H9 (cell line): ENCODE results near the gene CR1. TPM values are rescaled to one million over a fixed set of nuclear protein-coding genes. Genes with fewer than 3 reads are reported as not detected.
A peak's percentile ranks its signal among the peaks of the same experiment; 100 is the strongest.

Experiments used
- DNase-seq: peaks from one replicate; pipeline ENCODE4 v3.0.0-alpha.2; 2017
- H2AFZ ChIP-seq: one replicate; pipeline ENCODE4 v1.6.1; 2013; ENCODE audit warnings: mild to moderate bottlenecking, low read length, control low read depth, moderate library complexity
- H2AK5ac ChIP-seq: 2 replicates; pipeline ENCODE4 v1.6.1; 2013; ENCODE audit warnings: low read length, control low read depth, mixed read lengths; ENCODE audit not compliant: insufficient read length
- H2BK120ac ChIP-seq: one replicate; pipeline ENCODE4 v1.6.1; 2013; ENCODE audit warnings: low read depth, mild to moderate bottlenecking, low read length, control low read depth, inconsistent platforms; ENCODE audit not compliant: poor library complexity, severe bottlenecking
- H2BK12ac ChIP-seq: 2 replicates; pipeline ENCODE4 v1.6.1; 2013; ENCODE audit warnings: low read length, control low read depth, mixed read lengths, low read depth; ENCODE audit not compliant: insufficient read length
- H2BK15ac ChIP-seq: 2 replicates; pipeline ENCODE4 v1.6.1; 2013; ENCODE audit warnings: low read depth, low read length, control low read depth
- H2BK20ac ChIP-seq: one replicate; pipeline ENCODE4 v1.6.1; 2013; ENCODE audit warnings: low read depth, mild to moderate bottlenecking, low read length, control low read depth, inconsistent platforms; ENCODE audit not compliant: poor library complexity, severe bottlenecking
- H2BK5ac ChIP-seq: 2 replicates; pipeline ENCODE4 v1.6.1; 2013; ENCODE audit warnings: low read length, control low read depth, mixed read lengths; ENCODE audit not compliant: insufficient read length
- H3K14ac ChIP-seq: 2 replicates; pipeline ENCODE4 v1.6.1; 2013; ENCODE audit warnings: low read length, control low read depth; ENCODE audit not compliant: insufficient read depth
- H3K18ac ChIP-seq: 2 replicates; pipeline ENCODE4 v1.6.1; 2013; ENCODE audit warnings: low read depth, mild to moderate bottlenecking, mixed read lengths, low read length, control low read depth; ENCODE audit not compliant: insufficient read length
- H3K23ac ChIP-seq: 2 replicates; pipeline ENCODE4 v1.6.1; 2013; ENCODE audit warnings: low read length, control low read depth, mixed read lengths, low read depth; ENCODE audit not compliant: insufficient read length
- H3K23me2 ChIP-seq: 2 replicates; pipeline ENCODE4 v1.6.1; 2013; ENCODE audit warnings: low read depth, mild to moderate bottlenecking, mixed read lengths, low read length, control low read depth; ENCODE audit not compliant: insufficient read length, poor library complexity, severe bottlenecking
- H3K27ac ChIP-seq: 2 replicates; pipeline ENCODE4 v1.5.1; 2013; ENCODE audit warnings: low read length, control low read depth, mixed read lengths, low read depth; ENCODE audit not compliant: insufficient read length
- H3K27me3 ChIP-seq: 2 replicates; pipeline ENCODE4 v1.6.1; 2013; ENCODE audit warnings: low read length, control low read depth, inconsistent platforms; ENCODE audit not compliant: insufficient read depth
- H3K4ac ChIP-seq: 2 replicates; pipeline ENCODE4 v1.6.1; 2013; ENCODE audit warnings: low read depth, mild to moderate bottlenecking, control low read depth, inconsistent platforms, low read length, moderate library complexity
- H3K4me1 ChIP-seq: 2 replicates; pipeline ENCODE4 v1.6.1; 2013; ENCODE audit warnings: low read length, control low read depth, inconsistent platforms; ENCODE audit not compliant: insufficient read depth
- H3K4me2 ChIP-seq: 2 replicates; pipeline ENCODE4 v1.6.1; 2013; ENCODE audit warnings: low read length, control low read depth, mixed read lengths; ENCODE audit not compliant: insufficient read length, insufficient read depth
- H3K56ac ChIP-seq: 2 replicates; pipeline ENCODE4 v1.6.1; 2013; ENCODE audit warnings: low read depth, mild to moderate bottlenecking, mixed read lengths, low read length, control low read depth; ENCODE audit not compliant: insufficient read length
- H3K79me1 ChIP-seq: 2 replicates; pipeline ENCODE4 v1.6.1; 2013; ENCODE audit warnings: low read depth, mild to moderate bottlenecking, moderate library complexity, low read length, control low read depth, inconsistent platforms; ENCODE audit not compliant: insufficient read depth, poor library complexity, severe bottlenecking
- H3K79me2 ChIP-seq: 2 replicates; pipeline ENCODE4 v1.6.1; 2013; ENCODE audit warnings: low read length, control low read depth, inconsistent platforms; ENCODE audit not compliant: insufficient read depth
- H3K9ac ChIP-seq: 2 replicates; pipeline ENCODE4 v1.6.1; 2013; ENCODE audit warnings: low read length, control low read depth, mixed read lengths; ENCODE audit not compliant: insufficient read length; ENCODE audit errors: extremely low read depth
- H3K9me3 ChIP-seq: one replicate; pipeline ENCODE4 v1.6.1; 2013; ENCODE audit warnings: low read depth, low read length, inconsistent platforms; ENCODE audit not compliant: control insufficient read depth
- H3T11ph ChIP-seq: one replicate; pipeline ENCODE4 v1.6.1; 2013; ENCODE audit warnings: mild to moderate bottlenecking, low read length, control low read depth, inconsistent platforms
- H4K20me1 ChIP-seq: one replicate; pipeline ENCODE4 v1.6.1; 2013; ENCODE audit not compliant: control insufficient read depth, insufficient read length, insufficient read depth
- H4K5ac ChIP-seq: 2 replicates; pipeline ENCODE4 v1.6.1; 2013; ENCODE audit warnings: low read depth, mild to moderate bottlenecking, mixed read lengths, low read length, control low read depth; ENCODE audit not compliant: insufficient read length
- H4K8ac ChIP-seq: replicated peaks from 2 replicates; pipeline ENCODE4 v1.6.1; 2013; ENCODE audit warnings: low read length, control low read depth, mixed read lengths, low read depth; ENCODE audit not compliant: insufficient read length
- H4K91ac ChIP-seq: 2 replicates; pipeline ENCODE4 v1.6.1; 2013; ENCODE audit warnings: low read depth, mild to moderate bottlenecking, moderate library complexity, mixed read lengths, low read length, control low read depth; ENCODE audit not compliant: insufficient read length
- H3K27ac Mint-ChIP-seq, 3 experiments: 2 replicates in 2 of 3; 3 replicates in 1 of 3; pipeline ENCODE4 v1.8.0; 2020 to 2021; ENCODE audit warnings: mixed read lengths in 3 of 3, mild to moderate bottlenecking in 1 of 3, moderate library complexity in 1 of 3
- H3K27me3 Mint-ChIP-seq: 2 replicates; pipeline ENCODE4 v1.8.0; 2021; ENCODE audit warnings: low read depth, mild to moderate bottlenecking, moderate library complexity, mixed read lengths
- H3K36me3 Mint-ChIP-seq, 3 experiments: 2 replicates in 2 of 3; 3 replicates in 1 of 3; pipeline ENCODE4 v1.8.0; 2020 to 2021; ENCODE audit warnings: low read depth in 3 of 3, mixed read lengths in 3 of 3; ENCODE audit not compliant: insufficient read depth in 1 of 3
- H3K4me1 Mint-ChIP-seq, 2 experiments: 2 replicates each; pipeline ENCODE4 v1.8.0; 2020; ENCODE audit warnings: mixed read lengths in 2 of 2
- H3K4me3 Mint-ChIP-seq, 2 experiments: 2 replicates in 1 of 2; 3 replicates in 1 of 2; pipeline ENCODE4 v1.8.0; 2020 to 2021; ENCODE audit warnings: mild to moderate bottlenecking in 2 of 2, mixed read lengths in 2 of 2, moderate library complexity in 1 of 2
- H3K9me3 Mint-ChIP-seq, 2 experiments: 2 replicates in 1 of 2; 3 replicates in 1 of 2; pipeline ENCODE4 v1.8.0; 2020; ENCODE audit warnings: mild to moderate bottlenecking in 2 of 2, mixed read lengths in 2 of 2, moderate library complexity in 1 of 2
- CTCF ChIP-seq: fragments of 200-600 bp; sonication (generic); conservative IDR thresholded peaks from 3 replicates; pipeline ENCODE4 v1.8.0; 2021; ENCODE audit warnings: antibody characterized with exemption, mild to moderate bottlenecking
- WGBS: extraction: QIAGEN DNeasy Blood & Tissue Kit; methylation state at CpG from one replicate; pipeline ENCODE4 v1.1.7; 2013; ENCODE audit warnings: missing lambda C conversion rate, low lambda C conversion rate, mixed read lengths; ENCODE audit not compliant: insufficient read length; ENCODE audit errors: extremely low coverage; 5-methylcytosine and 5-hydroxymethylcytosine counted together
- total RNA-seq: library from RNA; stranded (reverse); gene quantifications from 2 replicates; pipeline ENCODE4 v1.2.1, GENCODE V29; 2021

Gene CR1
- total RNA-seq, 1 experiment from 2014 or later = 0.04 TPM

- no peaks in the 10 kb centered on the region for H3K27me3 Mint-ChIP-seq
- H4K91ac ChIP-seq = no peak within 1 kb of the TSS
Measured at GRCh38 chr1:207644852-207645634, 149.1 kb downstream of the CR1 start, which contains the start of gene CR1L. TSS of gene CR1L (plus strand) at chr1:207645133. CDS start at chr1:207645234, 101 bp downstream.

More at GRCh38 chr1:207644852-207645634, 149.1 kb downstream of the CR1 start, which contains the start of gene CR1L:
- Histone ChIP-seq H2BK12ac (no peak within 1 kb of the TSS), H3K9me3 (no peaks in the 10 kb centered on the region), H2BK15ac (no peak within 1 kb of the TSS), H3K56ac (no peak within 1 kb of the TSS), H3K18ac (no peak within 1 kb of the TSS), H3T11ph (no peak within 1 kb of the TSS), H3K4me2 (no peak within 1 kb of the TSS), H2BK5ac (no peak within 1 kb of the TSS), H3K9ac (no peak within 1 kb of the TSS), H3K14ac (no peak within 1 kb of the TSS), H2AK5ac (no peak within 1 kb of the TSS), H3K4me1 (no peaks in the 10 kb centered on the region; the same call in 1 of the 2 replicates), H3K27ac (no peak within 1 kb of the TSS), H3K79me1 (no peaks in the 10 kb centered on the region), H3K23ac (no peak within 1 kb of the TSS), H3K79me2 (no peaks in the 10 kb centered on the region), H3K27me3 (no peaks in the 10 kb centered on the region), H4K8ac (no peak within 1 kb of the TSS), H2AFZ (no peak within 1 kb of the TSS), H3K4ac (no peak within 1 kb of the TSS), H2BK120ac (no peak within 1 kb of the TSS), H2BK20ac (no peak within 1 kb of the TSS), H3K23me2 (no peaks in the 10 kb centered on the region), H4K20me1 (no peaks in the 10 kb centered on the region), H4K5ac (no peak within 1 kb of the TSS)
- peak within 1 kb of the TSS in 1 of 3 experiments; percentile 3; a peak in 3 of 7 replicates for H3K27ac Mint-ChIP-seq
- H3K36me3 Mint-ChIP-seq = no peaks in the 10 kb centered on the region
- peak; percentile 64 for DNase-seq
- WGBS = no CpG with 5 or more reads among the region's 65 CpGs
- no peak within 1 kb of the TSS for H3K4me3 Mint-ChIP-seq
- TF ChIP-seq CTCF = no peak
- no peaks in the 10 kb centered on the region for H3K9me3 Mint-ChIP-seq
- peaks cover 26 to 41% of the 10 kb centered on the region in 2 experiments for H3K4me1 Mint-ChIP-seq
